GM12873 (cell line): Measurements from ENCODE around the gene WDR45.

ENCODE experiments used
- CTCF ChIP-seq: IDR thresholded peaks from 2 replicates; pipeline ENCODE4 v1.5.1; 2012; ENCODE audit warnings: low read depth, mild to moderate bottlenecking, moderate library complexity, low read length, control low read depth; ENCODE audit not compliant: insufficient read depth; ENCODE audit errors: missing control alignments

Gene WDR45

GRCh38 chrX:49079489-49080428, at the start of gene WDR45:
TSS of gene WDR45 (minus strand) at chrX:49079887. CDS start at chrX:49078095, 1,792 bp downstream.
- no peak for TF ChIP-seq CTCF

DNA sequence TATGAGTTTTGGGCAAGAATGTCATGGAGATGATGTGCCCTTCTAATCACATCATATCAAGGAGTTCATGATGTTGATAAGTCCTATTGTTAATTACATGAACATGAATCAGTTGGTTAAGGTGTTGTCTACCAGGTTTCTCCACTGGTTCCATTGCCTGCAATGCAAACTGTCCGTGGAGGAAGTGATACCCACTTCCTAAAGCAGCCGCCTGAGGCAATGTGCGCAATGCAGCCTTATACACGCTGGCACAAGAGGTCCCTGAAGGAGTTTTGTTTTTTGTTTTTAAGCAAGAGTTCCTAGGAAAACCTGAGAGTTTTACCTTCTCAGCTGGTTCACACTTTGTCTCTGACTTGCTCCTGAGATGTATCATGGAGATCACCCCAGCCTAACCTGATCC, 49.7 kb upstream of the WDR45 start:
- no peak for TF ChIP-seq CTCF

DNA sequence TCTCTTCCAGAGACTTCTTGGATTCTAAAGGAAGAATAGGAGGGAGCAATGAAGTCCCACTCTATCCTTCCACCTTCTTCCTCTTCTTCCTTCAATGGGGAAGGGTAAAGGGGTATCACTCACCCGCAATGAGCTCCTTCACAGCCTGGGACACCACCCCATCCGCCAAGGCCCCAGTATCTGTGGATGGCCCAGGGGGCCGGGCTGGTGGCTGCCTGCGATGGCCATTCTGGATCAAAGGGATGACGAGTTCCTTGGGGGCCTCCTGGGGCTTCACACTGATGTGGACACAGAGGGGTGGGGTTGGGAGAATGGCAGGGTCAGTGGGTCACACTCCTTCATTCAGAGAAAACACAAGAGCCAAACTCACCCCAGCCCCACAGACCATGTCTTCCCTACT, 42.8 kb upstream of the WDR45 start:
- no peak for TF ChIP-seq CTCF

GRCh38 chrX:49120091-49120490, 40.4 kb upstream of the WDR45 start:
- peak; percentile 10 for TF ChIP-seq CTCF

- TF ChIP-seq CTCF, result no peak
Observed at GRCh38 chrX:49117581-49117980, 37.9 kb upstream of the WDR45 start.

DNA sequence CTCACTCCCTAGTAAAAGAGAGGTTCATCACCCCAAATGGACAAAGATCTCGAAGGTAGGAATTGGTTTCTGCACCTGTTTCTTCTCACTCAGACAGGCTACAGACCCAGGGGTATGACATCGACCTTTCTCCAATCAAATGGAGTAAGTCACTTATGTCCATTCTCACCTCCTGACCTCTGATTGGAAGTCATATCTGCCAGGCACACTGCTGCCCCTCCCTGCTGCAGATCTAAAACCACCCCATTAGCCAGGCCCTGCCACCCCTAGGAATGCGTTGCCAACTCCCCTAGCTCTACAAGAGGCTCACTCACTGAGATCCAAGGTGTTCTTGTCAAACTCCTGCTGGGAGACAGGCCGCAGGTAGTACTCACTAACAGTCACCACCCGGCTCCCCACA, 37.0 kb upstream of the WDR45 start:
- no peak for TF ChIP-seq CTCF

DNA sequence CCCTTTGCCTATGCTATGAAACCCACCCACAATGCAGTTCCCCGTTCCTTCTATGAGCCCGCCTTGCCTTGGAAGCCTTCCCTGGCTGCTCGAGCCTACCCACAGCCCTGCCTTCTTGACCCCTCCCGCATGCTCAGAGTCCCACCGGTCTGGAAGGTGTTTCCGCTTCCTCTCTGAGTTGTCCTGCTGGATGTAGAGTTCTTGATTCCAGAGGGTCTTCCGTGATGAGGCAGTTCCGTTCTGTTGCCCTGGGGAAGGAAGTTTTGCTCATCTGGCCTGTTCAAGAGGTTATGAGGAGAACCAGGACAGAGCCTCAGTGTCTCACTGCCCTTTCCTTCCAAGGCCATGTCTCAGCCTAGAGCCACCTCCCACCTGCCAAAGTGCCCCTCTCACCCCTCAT, 36.4 kb upstream of the WDR45 start:
- TF ChIP-seq CTCF, result no peak
